Activated CD8-positive, alpha-beta memory T cell treated with anti-CD3 and anti-CD28 coated beads for 1 hour (primary cell): ENCODE results near the gene TRAF2.

Experiments used
- DNase-seq, 2 donors: peaks; one replicate each; pipeline ENCODE4 v3.0.0-alpha.2; 2020; ENCODE audit warnings: low read depth in 1 of 2; ENCODE audit errors: extremely low read depth in 1 of 2

TRAF2 gene

GRCh38 chr9:136847088-136847825, 39.1 kb upstream of the TRAF2 start:
- DNase-seq: no peak

- peak in 1 of 2 donors; percentile 47 for DNase-seq
These were observed 38.4 kb upstream of the TRAF2 start for GRCh38 chr9:136847826-136848392.

- no peak for DNase-seq
These were observed 37.8 kb upstream of the TRAF2 start for GRCh38 chr9:136848393-136849037.

- peak; percentile 91 to 92 for DNase-seq
These were observed 37.0 kb upstream of the TRAF2 start, which contains the start of gene PHPT1 for GRCh38 chr9:136849038-136849959. PHPT1 (plus strand) TSS chr9:136849409; CDS start chr9:136849431, 22 bp downstream.

GRCh38 chr9:136849960-136850865, 36.1 kb upstream of the TRAF2 start:
- DNase-seq: no peak

- DNase-seq: no peak
These were observed 35.2 kb upstream of the TRAF2 start for GRCh38 chr9:136850866-136851775.

- no peak for DNase-seq
These were observed 34.2 kb upstream of the TRAF2 start, which contains the start of gene MAMDC4 for GRCh38 chr9:136851941-136852663. MAMDC4 (plus strand) TSS chr9:136852346; CDS start chr9:136852417, 71 bp downstream.

- no peak for DNase-seq
These were observed 33.4 kb upstream of the TRAF2 start for GRCh38 chr9:136852664-136853595.

GRCh38 chr9:136853596-136854112, 32.7 kb upstream of the TRAF2 start:
- DNase-seq: no peak

GRCh38 chr9:136854113-136854841, 32.0 kb upstream of the TRAF2 start:
- no peak for DNase-seq

- DNase-seq: no peak
These were observed 31.4 kb upstream of the TRAF2 start for GRCh38 chr9:136854842-136855460.

GRCh38 chr9:136855461-136856078, 30.7 kb upstream of the TRAF2 start:
- DNase-seq: no peak

GRCh38 chr9:136856079-136856476, 30.2 kb upstream of the TRAF2 start:
- no peak for DNase-seq

GRCh38 chr9:136856541-136857141, 29.7 kb upstream of the TRAF2 start:
- no peak for DNase-seq

GRCh38 chr9:136857166-136857565, 29.1 kb upstream of the TRAF2 start:
- DNase-seq: no peak
